AG04450 (cell line): Measurements from ENCODE around the gene FAF1. TPM values are rescaled to one million over a fixed set of nuclear protein-coding genes. Genes with fewer than 3 reads are reported as not detected.

ENCODE experiments used
- CTCF ChIA-PET: fragments of 300-600, 350-600 bp; formaldehyde crosslinking; extraction: SDS; loops from one replicate; lab custom pipeline; 2022; ENCODE audit warnings: antibody characterized with exemption, inconsistent platforms; lab: Charles Lee
- POLR2A ChIA-PET: fragments of 350-600 bp; formaldehyde crosslinking; extraction: SDS; loops from one replicate; lab custom pipeline; 2021; ENCODE audit warnings: antibody characterized with exemption, inconsistent platforms; lab: Yijun Ruan, JAX
- DNase-seq: peaks from one replicate; pipeline ENCODE4 v3.0.0-alpha.2; 2011; ENCODE audit warnings: low read depth, low spot score
- H3K27ac ChIP-seq: one replicate; pipeline ENCODE4 v1.5.1; 2012; ENCODE audit warnings: low read depth, low read length, control low read depth
- H3K27me3 ChIP-seq: one replicate; pipeline ENCODE4 v1.6.0; 2012; ENCODE audit warnings: low read length; ENCODE audit not compliant: control insufficient read depth, insufficient read depth
- H3K4me3 ChIP-seq: 2 replicates; pipeline ENCODE4 v1.5.1; 2011; ENCODE audit warnings: mild to moderate bottlenecking, low read depth, low read length, control low read depth
- H3K9me3 ChIP-seq: 2 replicates; pipeline ENCODE4 v1.5.1; 2012; ENCODE audit warnings: low read length; ENCODE audit not compliant: control insufficient read depth, insufficient read depth
- CTCF ChIP-seq: IDR thresholded peaks from 2 replicates; pipeline ENCODE4 v1.5.1; 2011; ENCODE audit warnings: low read depth, low read length, control low read depth, inconsistent platforms
- polyA plus RNA-seq: library from polyadenylated mRNA; depleted of rRNA; stranded (reverse); fragments of >200 nt; gene quantifications from 2 replicates; pipeline ENCODE4 v1.2.3, GENCODE V29; 2011

Gene FAF1
- polyA plus RNA-seq, 1 experiment = 37.9 TPM

GRCh38 chr1:50631161-50631560 is 328.9 kb downstream of the FAF1 start:
- POLR2A ChIA-PET = no interaction called here
- CTCF ChIA-PET = interaction anchor here (0.5 to 2.9 kb wide), 3 partner anchors 9 to 72 kb away, joined by 3 to 12 read pairs (median 3); no protein-coding TSS in a partner anchor
- H3K27ac ChIP-seq = no peak overlapping the region
- no peaks in the 10 kb centered on the region for H3K9me3 ChIP-seq
- DNase-seq = no peak
- no peaks in the 10 kb centered on the region for H3K27me3 ChIP-seq
- TF ChIP-seq CTCF = no peak
- H3K4me3 ChIP-seq = no peak overlapping the region

- no peak for TF ChIP-seq CTCF
- H3K4me3 ChIP-seq = no peak overlapping the region
- ChIA-PET POLR2A (no interaction called here), CTCF (interaction anchor here (0.6 to 5.8 kb wide), 7 partner anchors 10 to 113 kb away, joined by 3 to 95 read pairs (median 5); no protein-coding TSS in a partner anchor)
- no peak overlapping the region for H3K27ac ChIP-seq
- no peaks in the 10 kb centered on the region for H3K9me3 ChIP-seq
- no peak for DNase-seq
- no peaks in the 10 kb centered on the region for H3K27me3 ChIP-seq
These were observed 337.8 kb downstream of the FAF1 start for GRCh38 chr1:50622259-50622658.

GRCh38 chr1:50620680-50621329 is 339.3 kb downstream of the FAF1 start:
- no peaks in the 10 kb centered on the region for H3K27me3 ChIP-seq
- DNase-seq = no peak
- TF ChIP-seq CTCF = peak; percentile 69
- ChIA-PET CTCF (interaction anchor here (0.6 to 5.8 kb wide), 19 partner anchors 8 to 208 kb away, joined by 3 to 95 read pairs (median 4); no protein-coding TSS in a partner anchor), POLR2A (no interaction called here)
- H3K27ac ChIP-seq = no peak overlapping the region
- H3K4me3 ChIP-seq = no peak overlapping the region
- no peaks in the 10 kb centered on the region for H3K9me3 ChIP-seq

- no peak for DNase-seq
- ChIA-PET POLR2A (no interaction called here), CTCF (interaction anchor here (1.1 kb wide), 1 partner anchor 10 kb away, joined by 6 read pairs; no protein-coding TSS in a partner anchor)
- TF ChIP-seq CTCF = no peak
- no peak overlapping the region for H3K4me3 ChIP-seq
- H3K27ac ChIP-seq = no peak overlapping the region
- H3K27me3 ChIP-seq = no peaks in the 10 kb centered on the region
- no peaks in the 10 kb centered on the region for H3K9me3 ChIP-seq
These were observed 344.9 kb downstream of the FAF1 start for GRCh38 chr1:50615036-50615750.

- POLR2A ChIA-PET = no interaction called here
- Histone ChIP-seq H3K9me3 (no peaks in the 10 kb centered on the region), H3K27ac (no peak overlapping the region), H3K4me3 (no peak overlapping the region), H3K27me3 (no peaks in the 10 kb centered on the region)
- no peak for TF ChIP-seq CTCF
- no peak for DNase-seq
- CTCF ChIA-PET = interaction anchor here (1.0 to 2.0 kb wide), 3 partner anchors 9 to 92 kb away, joined by 3 to 6 read pairs (median 5); no protein-coding TSS in a partner anchor
These were observed 348.4 kb downstream of the FAF1 start for GRCh38 chr1:50611675-50612074.
